Mucosa of stomach (tissue), 1 donor: ENCODE results near the gene CNDP1.
"Not testable (repeated sequence)": the region's sequence is repeated elsewhere in the genome, so short reads cannot be mapped to it uniquely, and the experiment has no call there.

Experiments
- H3K27me3 ChIP-seq: one replicate; pipeline ENCODE4 v1.7.0; 2013; ENCODE audit warnings: mild to moderate bottlenecking, low read length; ENCODE audit not compliant: control insufficient read depth, insufficient read depth
- H3K36me3 ChIP-seq: one replicate; pipeline ENCODE4 v1.7.0; 2013; ENCODE audit warnings: low read length; ENCODE audit not compliant: control insufficient read depth, insufficient read depth
- H3K4me1 ChIP-seq: one replicate; pipeline ENCODE4 v1.7.0; 2013; ENCODE audit warnings: mild to moderate bottlenecking, low read length; ENCODE audit not compliant: control insufficient read depth, insufficient read depth
- H3K4me3 ChIP-seq: one replicate; pipeline ENCODE4 v1.7.0; 2013; ENCODE audit warnings: low read length
- H3K9ac ChIP-seq: one replicate; pipeline ENCODE4 v1.7.0; 2013; ENCODE audit warnings: mild to moderate bottlenecking, low read length, moderate library complexity
- H3K9me3 ChIP-seq: one replicate; pipeline ENCODE4 v1.7.0; 2013; ENCODE audit warnings: mild to moderate bottlenecking, low read length, moderate library complexity; ENCODE audit not compliant: control insufficient read depth
- donor health status: Pancreatic carcinoma.

CNDP1 gene

GRCh38 chr18:74565164-74565563, 30.9 kb downstream of the CNDP1 start:
- H3K4me1 ChIP-seq: peaks cover 29% of the 10 kb centered on the region
- not testable (repeated sequence) for H3K4me3 ChIP-seq, H3K36me3 ChIP-seq, H3K9me3 ChIP-seq, H3K27me3 ChIP-seq, H3K9ac ChIP-seq

GRCh38 chr18:74565993-74566392, 31.7 kb downstream of the CNDP1 start:
- not testable (repeated sequence) for H3K36me3 ChIP-seq, H3K9me3 ChIP-seq, H3K4me3 ChIP-seq, H3K9ac ChIP-seq, H3K27me3 ChIP-seq
- peaks cover 29% of the 10 kb centered on the region for H3K4me1 ChIP-seq

- Histone ChIP-seq H3K9ac (no peak overlapping the region), H3K27me3 (no peaks in the 10 kb centered on the region), H3K4me1 (peaks cover 20% of the 10 kb centered on the region), H3K9me3 (no peaks in the 10 kb centered on the region), H3K36me3 (no peaks in the 10 kb centered on the region), H3K4me3 (no peak overlapping the region)
These were observed 33.5 kb downstream of the CNDP1 start for GRCh38 chr18:74567822-74568221.

GRCh38 chr18:74569401-74569800, 35.1 kb downstream of the CNDP1 start:
- Histone ChIP-seq H3K9ac (no peak overlapping the region), H3K27me3 (no peaks in the 10 kb centered on the region), H3K4me3 (no peak overlapping the region), H3K4me1 (peaks cover 6% of the 10 kb centered on the region), H3K9me3 (no peaks in the 10 kb centered on the region), H3K36me3 (no peaks in the 10 kb centered on the region)

GRCh38 chr18:74570266-74570665, 36.0 kb downstream of the CNDP1 start:
- no peak overlapping the region for H3K9ac ChIP-seq
- H3K4me1 ChIP-seq: no peaks in the 10 kb centered on the region
- H3K27me3 ChIP-seq: no peaks in the 10 kb centered on the region
- H3K9me3 ChIP-seq: no peaks in the 10 kb centered on the region
- H3K36me3 ChIP-seq: no peaks in the 10 kb centered on the region
- H3K4me3 ChIP-seq: no peak overlapping the region

- no peaks in the 10 kb centered on the region for H3K9me3 ChIP-seq
- no peaks in the 10 kb centered on the region for H3K36me3 ChIP-seq
- H3K27me3 ChIP-seq: no peaks in the 10 kb centered on the region
- no peak overlapping the region for H3K9ac ChIP-seq
- H3K4me1 ChIP-seq: no peaks in the 10 kb centered on the region
- no peak overlapping the region for H3K4me3 ChIP-seq
These were observed 37.8 kb downstream of the CNDP1 start for GRCh38 chr18:74571895-74572680.

GRCh38 chr18:74573053-74573452, 38.8 kb downstream of the CNDP1 start:
- H3K4me3 ChIP-seq: no peak overlapping the region

GRCh38 chr18:74574916-74575315, 40.6 kb downstream of the CNDP1 start:
- no peak overlapping the region for H3K9ac ChIP-seq
- peaks cover 3% of the 10 kb centered on the region for H3K27me3 ChIP-seq
- H3K4me1 ChIP-seq: no peaks in the 10 kb centered on the region
- no peaks in the 10 kb centered on the region for H3K9me3 ChIP-seq
- H3K36me3 ChIP-seq: no peaks in the 10 kb centered on the region
- no peak overlapping the region for H3K4me3 ChIP-seq

More at GRCh38 chr18:74573053-74573452, 38.8 kb downstream of the CNDP1 start:
- H3K27me3 ChIP-seq: no peaks in the 10 kb centered on the region
- H3K9ac ChIP-seq: no peak overlapping the region
- H3K9me3 ChIP-seq: no peaks in the 10 kb centered on the region
- no peaks in the 10 kb centered on the region for H3K4me1 ChIP-seq
- H3K36me3 ChIP-seq: no peaks in the 10 kb centered on the region

GRCh38 chr18:74577019-74577418, 42.7 kb downstream of the CNDP1 start:
- no peak overlapping the region for H3K9ac ChIP-seq
- peaks cover 8% of the 10 kb centered on the region for H3K27me3 ChIP-seq
- no peaks in the 10 kb centered on the region for H3K36me3 ChIP-seq
- H3K4me1 ChIP-seq: no peaks in the 10 kb centered on the region
- no peak overlapping the region for H3K4me3 ChIP-seq
- no peaks in the 10 kb centered on the region for H3K9me3 ChIP-seq

GRCh38 chr18:74579496-74580065, 45.3 kb downstream of the CNDP1 start:
- Histone ChIP-seq H3K4me1 (no peaks in the 10 kb centered on the region), H3K9me3 (no peaks in the 10 kb centered on the region), H3K9ac (no peak overlapping the region), H3K27me3 (peaks cover 8% of the 10 kb centered on the region), H3K4me3 (no peak overlapping the region), H3K36me3 (no peaks in the 10 kb centered on the region)

- Histone ChIP-seq H3K4me1 (no peaks in the 10 kb centered on the region), H3K4me3 (no peak overlapping the region), H3K36me3 (no peaks in the 10 kb centered on the region), H3K9ac (no peak overlapping the region), H3K27me3 (peaks cover 11% of the 10 kb centered on the region), H3K9me3 (no peaks in the 10 kb centered on the region)
These were observed 48.3 kb downstream of the CNDP1 start for GRCh38 chr18:74582642-74583041.

- H3K9me3 ChIP-seq: no peaks in the 10 kb centered on the region
- H3K36me3 ChIP-seq: no peaks in the 10 kb centered on the region
- H3K9ac ChIP-seq: no peak overlapping the region
- no peaks in the 10 kb centered on the region for H3K4me1 ChIP-seq
- no peak overlapping the region for H3K4me3 ChIP-seq
- H3K27me3 ChIP-seq: peaks cover 3% of the 10 kb centered on the region
These were observed 53.1 kb downstream of the CNDP1 start for GRCh38 chr18:74587441-74587840.
